Upper lobe of right lung (tissue), 1 donor: ENCODE data around the gene FBXW9. TPM values are rescaled to one million over a fixed set of nuclear protein-coding genes. Genes with fewer than 3 reads are reported as not detected.

Source experiments
- ATAC-seq: fragments of 200-7000 bp; cut with Tn5 transposase; one replicate; pipeline ENCODE4 v1.9.1; 2020; ENCODE audit warnings: mild to moderate bottlenecking, moderate library complexity
- DNase-seq: peaks from one replicate; pipeline ENCODE4 v3.0.0-alpha.2; 2020
- H3K27ac ChIP-seq: fragments of 200-600 bp; one replicate; pipeline ENCODE4 v1.8.0; 2022
- H3K27me3 ChIP-seq: fragments of 200-600 bp; one replicate; pipeline ENCODE4 v1.8.0; 2022; ENCODE audit warnings: mild to moderate bottlenecking
- H3K36me3 ChIP-seq: fragments of 200-600 bp; one replicate; pipeline ENCODE4 v1.8.0; 2022
- H3K4me1 ChIP-seq: fragments of 200-600 bp; one replicate; pipeline ENCODE4 v1.8.0; 2022
- H3K4me3 ChIP-seq: fragments of 200-600 bp; one replicate; pipeline ENCODE4 v1.8.0; 2022; ENCODE audit warnings: mild to moderate bottlenecking
- H3K9me3 ChIP-seq: fragments of 200-600 bp; one replicate; pipeline ENCODE4 v1.8.0; 2022
- CTCF ChIP-seq: fragments of 200-600 bp; IDR thresholded peaks from one replicate; pipeline ENCODE4 v1.8.0; 2022; ENCODE audit warnings: antibody characterized with exemption
- intact Hi-C: fragments of 100-400 bp; cut with DNase I; formaldehyde crosslinking; loops from one replicate; pipeline ENCODE4 v1.11.0; 2022
- total RNA-seq: library from RNA; stranded (reverse); fragmentation: NEBNext Ultra II Directional; extraction: Animal tissue kit (Norgen Biotek cat#: 25700); gene quantifications from one replicate; pipeline ENCODE4 v1.2.1, GENCODE V29; 2021
- donor health status: DM: no; HTN: yes; CAD: no; lungs with severe emphysema.

Gene FBXW9
- total RNA-seq, 1 donor from 2014 or later = 4.3 TPM

DNA sequence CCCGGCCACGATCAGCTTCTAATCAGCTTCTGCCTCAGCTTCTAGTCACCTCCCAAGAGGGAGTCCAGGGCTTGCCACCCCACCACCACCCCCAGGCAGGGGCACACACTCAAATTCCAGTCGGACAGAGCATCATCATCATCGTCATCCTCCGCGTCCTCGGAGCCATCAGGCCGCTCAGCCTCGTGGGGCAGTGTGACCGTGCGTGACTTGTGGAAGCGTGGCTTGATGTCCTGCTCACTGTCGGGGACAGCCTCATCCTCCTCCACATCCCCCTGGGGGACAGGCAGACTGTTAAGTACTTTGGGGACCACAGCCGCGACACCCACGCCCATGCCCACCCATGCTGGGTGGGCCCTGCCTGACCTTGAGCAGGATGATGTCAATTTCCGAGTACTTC lies 14.8 kb upstream of the FBXW9 start:
- Histone ChIP-seq H3K9me3 (no peaks in the 10 kb centered on the region), H3K27ac (no peak overlapping the region), H3K27me3 (no peaks in the 10 kb centered on the region), H3K4me1 (no peaks in the 10 kb centered on the region), H3K36me3 (peaks cover 91% of the 10 kb centered on the region), H3K4me3 (no peak overlapping the region)
- TF ChIP-seq CTCF = no peak
- intact Hi-C loops = no loop called here
- ATAC-seq = no peak
- DNase-seq = no peak

DNA sequence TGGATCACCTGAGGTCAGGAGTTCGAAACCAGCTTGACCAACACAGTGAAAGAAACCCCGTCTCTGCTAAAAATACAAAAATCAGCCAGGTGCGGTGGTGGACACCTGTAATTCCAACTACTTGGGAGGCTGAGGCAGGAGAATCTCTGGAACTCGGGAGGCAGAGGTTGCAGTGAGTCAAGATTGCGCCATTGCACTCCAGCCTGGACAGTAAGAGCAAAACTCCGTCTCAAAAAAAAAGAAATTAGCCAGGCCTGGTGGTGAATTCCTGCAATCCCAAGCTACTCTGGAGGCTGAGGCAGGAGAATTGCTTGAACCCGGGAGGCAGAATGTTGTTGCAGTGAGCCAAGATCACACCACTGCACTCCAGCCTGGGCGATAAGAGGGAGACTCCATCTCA lies 12.2 kb upstream of the FBXW9 start:
- DNase-seq = no peak
- no peaks in the 10 kb centered on the region for H3K4me1 ChIP-seq
- no peak overlapping the region for H3K27ac ChIP-seq
- H3K27me3 ChIP-seq = no peaks in the 10 kb centered on the region
- ATAC-seq = no peak
- TF ChIP-seq CTCF = no peak
- no peak overlapping the region for H3K4me3 ChIP-seq
- H3K36me3 ChIP-seq = peaks cover 94% of the 10 kb centered on the region
- intact Hi-C loops = no loop called here
- no peaks in the 10 kb centered on the region for H3K9me3 ChIP-seq

- Histone ChIP-seq H3K4me1 (no peaks in the 10 kb centered on the region), H3K27me3 (no peaks in the 10 kb centered on the region), H3K4me3 (no peak overlapping the region), H3K9me3 (no peaks in the 10 kb centered on the region), H3K36me3 (peaks cover 98% of the 10 kb centered on the region), H3K27ac (no peak overlapping the region)
- TF ChIP-seq CTCF = no peak
- DNase-seq (no peak), ATAC-seq (no peak)
- intact Hi-C loops = no loop called here
Measured at GRCh38 chr19:12706332-12706718, 9.9 kb upstream of the FBXW9 start.

DNA sequence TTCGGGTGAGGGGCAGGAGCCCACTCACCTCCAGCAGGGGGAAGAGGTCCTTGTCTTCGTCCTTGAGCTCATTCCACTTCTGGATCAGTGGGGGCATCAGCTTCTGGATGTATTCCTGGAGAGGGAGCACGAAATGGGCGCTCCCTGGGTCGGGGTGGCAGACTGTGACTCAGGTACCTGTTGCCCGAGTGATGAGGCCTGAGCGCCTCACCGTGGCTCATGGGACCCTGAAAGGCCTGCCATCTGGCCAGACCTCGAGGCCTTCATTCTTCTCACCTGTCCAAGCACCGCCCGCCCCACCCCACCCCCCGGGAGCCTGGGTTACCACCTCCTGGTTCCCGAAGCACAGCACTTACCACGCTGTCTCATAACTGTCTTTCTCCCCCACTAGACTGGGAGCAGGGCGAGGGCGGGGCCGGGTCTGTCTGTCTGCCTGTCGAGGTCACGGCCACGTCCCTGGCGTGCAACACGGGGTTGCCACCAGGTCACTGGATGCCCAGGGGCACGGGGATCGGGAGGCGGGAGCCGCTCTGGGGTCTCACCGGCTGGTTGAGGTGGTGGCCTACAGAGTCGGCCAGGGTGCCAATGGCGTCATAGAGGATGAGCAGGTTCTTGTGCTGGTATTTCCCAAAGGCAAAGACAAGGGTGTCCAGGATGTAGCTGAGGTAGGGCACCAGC lies 9.4 kb upstream of the FBXW9 start:
- intact Hi-C loops = no loop called here
- TF ChIP-seq CTCF = no peak
- Histone ChIP-seq H3K36me3 (peaks cover 98% of the 10 kb centered on the region), H3K27ac (no peak overlapping the region), H3K27me3 (no peaks in the 10 kb centered on the region), H3K4me1 (no peaks in the 10 kb centered on the region), H3K9me3 (no peaks in the 10 kb centered on the region), H3K4me3 (no peak overlapping the region)
- DNase-seq = no peak
- ATAC-seq = no peak

GRCh38 chr19:12705169-12705568 lies 8.7 kb upstream of the FBXW9 start:
- Histone ChIP-seq H3K36me3 (peaks cover 96% of the 10 kb centered on the region), H3K27ac (no peak overlapping the region), H3K27me3 (no peaks in the 10 kb centered on the region), H3K4me1 (no peaks in the 10 kb centered on the region), H3K4me3 (no peak overlapping the region), H3K9me3 (no peaks in the 10 kb centered on the region)
- intact Hi-C loops = no loop called here
- ATAC-seq = no peak
- TF ChIP-seq CTCF = no peak
- DNase-seq = no peak

- ATAC-seq (no peak), DNase-seq (no peak)
- H3K36me3 ChIP-seq = peaks cover 83% of the 10 kb centered on the region
- no peak overlapping the region for H3K27ac ChIP-seq
- intact Hi-C loops = no loop called here
- no peak overlapping the region for H3K4me3 ChIP-seq
- no peaks in the 10 kb centered on the region for H3K27me3 ChIP-seq
- H3K9me3 ChIP-seq = no peaks in the 10 kb centered on the region
- no peak for TF ChIP-seq CTCF
- H3K4me1 ChIP-seq = no peaks in the 10 kb centered on the region
Measured at GRCh38 chr19:12703046-12703445, 6.6 kb upstream of the FBXW9 start.
